ENCODE results near the gene KRTAP5-10. TPM values are rescaled to one million over a fixed set of nuclear protein-coding genes. Genes with fewer than 3 reads are reported as not detected.
"Not testable (repeated sequence)": the region's sequence is repeated elsewhere in the genome, so short reads cannot be mapped to it uniquely, and the experiment has no call there.

The KRTAP5-10 gene
- total RNA-seq, 4 donors from 2014 or later = not detected

DNA sequence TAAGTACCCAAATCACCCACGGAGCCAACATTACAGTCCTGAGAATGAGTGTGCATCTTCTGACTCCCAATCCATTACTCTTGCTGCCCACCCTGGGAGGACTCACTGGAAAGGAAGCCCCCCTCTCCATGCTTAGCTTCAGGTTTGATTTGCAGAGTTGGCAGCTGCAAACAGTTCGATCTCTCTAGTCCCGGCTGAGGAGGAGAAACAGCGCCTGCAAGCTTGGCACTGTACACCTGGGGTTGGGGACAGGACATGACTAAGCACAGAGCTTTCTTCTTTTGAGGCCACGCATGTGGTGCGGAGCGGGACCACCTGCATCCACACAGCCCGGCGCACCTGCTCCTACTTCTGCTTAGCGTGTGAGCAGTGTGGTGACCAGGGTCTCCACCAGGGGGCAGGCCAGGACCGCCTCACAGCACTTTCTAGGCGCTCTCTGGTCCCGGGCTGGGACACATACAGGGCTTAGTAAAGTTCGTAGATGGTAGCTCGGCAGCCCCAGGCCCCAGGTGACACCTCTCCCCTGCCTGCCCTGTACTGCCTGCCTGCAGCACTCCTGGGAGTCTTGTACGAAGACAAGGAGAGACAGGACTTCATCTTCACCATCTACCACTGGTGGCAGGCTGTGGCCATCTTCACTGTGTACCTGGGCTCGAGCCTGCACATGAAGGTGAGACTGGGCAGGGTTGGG, 39.6 kb downstream of the KRTAP5-10 start:
- TF ChIP-seq, protein P1, sequence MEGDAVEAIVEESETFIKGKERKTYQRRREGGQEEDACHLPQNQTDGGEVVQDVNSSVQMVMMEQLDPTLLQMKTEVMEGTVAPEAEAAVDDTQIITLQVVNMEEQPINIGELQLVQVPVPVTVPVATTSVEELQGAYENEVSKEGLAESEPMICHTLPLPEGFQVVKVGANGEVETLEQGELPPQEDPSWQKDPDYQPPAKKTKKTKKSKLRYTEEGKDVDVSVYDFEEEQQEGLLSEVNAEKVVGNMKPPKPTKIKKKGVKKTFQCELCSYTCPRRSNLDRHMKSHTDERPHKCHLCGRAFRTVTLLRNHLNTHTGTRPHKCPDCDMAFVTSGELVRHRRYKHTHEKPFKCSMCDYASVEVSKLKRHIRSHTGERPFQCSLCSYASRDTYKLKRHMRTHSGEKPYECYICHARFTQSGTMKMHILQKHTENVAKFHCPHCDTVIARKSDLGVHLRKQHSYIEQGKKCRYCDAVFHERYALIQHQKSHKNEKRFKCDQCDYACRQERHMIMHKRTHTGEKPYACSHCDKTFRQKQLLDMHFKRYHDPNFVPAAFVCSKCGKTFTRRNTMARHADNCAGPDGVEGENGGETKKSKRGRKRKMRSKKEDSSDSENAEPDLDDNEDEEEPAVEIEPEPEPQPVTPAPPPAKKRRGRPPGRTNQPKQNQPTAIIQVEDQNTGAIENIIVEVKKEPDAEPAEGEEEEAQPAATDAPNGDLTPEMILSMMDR (IDR thresholded peaks at IDR 0.05) = peak in 2 of 5 experiments; percentile 18 to 22
- whole genome bisulfite sequencing, 2 donors = 17 to 55% methylated on average over 3 to 8 of the region's 17 CpGs
- not testable (repeated sequence) for H3K4me3 ChIP-seq; DNase-seq (ENCODE audit: low spot score in 2 of 2); H3K36me3 ChIP-seq; H3K4me1 ChIP-seq; H3K27ac ChIP-seq; H3K9me3 ChIP-seq
- peaks cover 0 to 57% of the 10 kb centered on the region in 2 donors for H3K27me3 ChIP-seq

- DNase-seq (ENCODE audit: low spot score in 2 of 2); H3K9me3 ChIP-seq; H3K27ac ChIP-seq; H3K4me1 ChIP-seq; H3K36me3 ChIP-seq; H3K4me3 ChIP-seq: not testable (repeated sequence)
- WGBS, 2 donors = 10 to 13% methylated on average over 34 to 38 of the region's 48 CpGs
- peaks cover 0 to 53% of the 10 kb centered on the region in 2 donors for H3K27me3 ChIP-seq
These were observed 41.6 kb downstream of the KRTAP5-10 start for GRCh38 chr11:71606853-71607519.

DNA sequence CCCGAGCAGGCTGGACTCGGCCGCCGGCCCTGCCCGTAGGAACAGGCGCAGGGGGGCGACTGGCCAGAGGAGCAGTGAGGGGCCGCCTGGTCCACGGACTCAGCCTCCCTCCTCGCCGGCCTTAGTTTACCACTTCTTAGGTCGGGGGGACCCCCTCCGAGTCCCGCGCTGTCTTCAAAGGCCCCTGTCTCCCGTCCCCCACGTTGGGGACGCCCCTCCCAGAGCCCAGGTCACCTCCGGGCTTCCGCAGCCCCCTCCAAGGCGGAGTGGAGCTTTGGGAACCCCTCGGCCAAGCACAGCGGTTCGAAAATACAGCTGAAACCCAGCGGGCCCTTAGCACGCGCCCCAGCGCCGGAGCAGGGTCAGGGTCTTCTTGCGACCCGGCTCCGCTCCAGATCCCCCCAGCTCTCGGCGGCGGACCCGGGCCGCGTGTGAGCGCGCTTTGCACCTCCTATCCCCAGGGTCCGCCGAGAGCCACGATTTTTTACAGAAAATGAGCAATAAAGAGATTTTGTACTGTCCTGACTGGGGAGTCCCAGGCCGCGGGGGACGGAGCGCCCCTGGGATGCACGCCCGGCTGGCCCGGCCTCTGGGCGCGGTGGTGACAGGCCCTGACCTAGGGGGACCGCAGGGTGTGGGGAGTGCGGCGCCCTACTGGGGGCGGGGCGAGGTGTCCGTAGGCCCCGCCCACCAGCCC, 42.3 kb downstream of the KRTAP5-10 start:
- H3K36me3 ChIP-seq; H3K9me3 ChIP-seq; DNase-seq (ENCODE audit: low spot score in 2 of 2); H3K4me1 ChIP-seq; H3K27ac ChIP-seq; H3K4me3 ChIP-seq: not testable (repeated sequence)
- peaks cover 0 to 51% of the 10 kb centered on the region in 2 donors for H3K27me3 ChIP-seq
- 0 to 4% methylated on average over 5 to 44 of the region's 59 CpGs for WGBS, 2 donors

GRCh38 chr11:71608272-71608671, 42.9 kb downstream of the KRTAP5-10 start:
- H3K9me3 ChIP-seq; DNase-seq (ENCODE audit: low spot score in 2 of 2); H3K4me1 ChIP-seq; H3K27ac ChIP-seq; H3K4me3 ChIP-seq; H3K36me3 ChIP-seq: not testable (repeated sequence)
- WGBS, 2 donors = 11 to 21% methylated on average over 10 to 11 of the region's 21 CpGs
- H3K27me3 ChIP-seq = peaks cover 0 to 45% of the 10 kb centered on the region in 2 donors

DNA sequence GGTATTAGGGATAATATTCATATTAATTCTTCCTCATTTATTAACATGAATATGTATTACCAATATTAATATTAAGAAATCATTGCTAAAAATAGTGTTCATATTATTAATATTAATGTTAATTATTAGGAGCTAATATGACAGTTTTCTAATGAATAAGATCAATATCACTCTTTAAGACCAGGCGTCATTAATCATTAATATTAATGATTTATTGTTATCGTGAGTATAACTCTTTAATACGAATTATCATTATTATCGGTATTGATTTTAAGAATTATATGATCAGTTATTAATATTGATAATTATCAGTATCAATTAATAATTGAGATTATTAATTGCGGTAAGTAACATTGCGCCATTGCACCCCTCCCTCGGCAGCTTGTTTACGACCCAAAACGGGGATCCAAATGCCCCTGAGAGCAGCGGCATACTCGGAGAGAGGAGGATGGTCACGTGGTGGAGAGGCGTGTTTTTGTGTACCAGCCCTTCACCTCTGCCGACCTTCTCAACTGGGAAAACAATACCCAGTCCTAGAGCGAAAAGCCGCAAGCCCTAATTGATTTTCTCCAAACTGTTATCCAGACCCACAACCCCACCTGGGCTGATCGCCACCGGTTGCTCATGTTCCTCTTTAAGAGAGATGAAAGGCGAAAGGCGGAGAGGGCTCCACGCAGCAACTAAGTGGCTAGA, 46.0 kb downstream of the KRTAP5-10 start:
- not testable (repeated sequence) for H3K27ac ChIP-seq; H3K4me3 ChIP-seq; DNase-seq (ENCODE audit: low spot score in 2 of 2); H3K36me3 ChIP-seq; H3K9me3 ChIP-seq; H3K4me1 ChIP-seq
- H3K27me3 ChIP-seq = peaks cover 0 to 29% of the 10 kb centered on the region in 2 donors
- 70 to 77% methylated on average over 21 of the region's 21 CpGs for WGBS, 2 donors

DNA sequence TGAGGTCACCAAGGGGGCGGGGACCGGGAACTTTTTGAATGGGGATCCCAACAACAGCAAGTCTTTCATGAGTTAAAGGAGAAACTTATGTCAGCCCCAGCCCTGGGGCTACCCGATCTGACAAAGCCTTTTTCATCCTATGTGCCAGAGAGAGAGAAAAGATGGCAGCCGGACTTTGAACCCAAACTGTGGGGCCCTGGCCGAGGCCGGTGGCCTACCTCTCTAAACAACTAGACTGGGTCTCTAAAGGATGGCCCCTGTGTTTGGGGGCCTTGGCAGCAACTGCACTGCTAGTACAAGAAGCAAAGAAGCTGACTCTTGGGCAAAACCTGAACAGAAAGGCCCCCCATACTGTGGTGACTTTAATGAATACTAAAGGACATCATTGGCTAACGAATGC, 48.6 kb downstream of the KRTAP5-10 start:
- not testable (repeated sequence) for H3K27ac ChIP-seq; H3K9me3 ChIP-seq; H3K4me1 ChIP-seq; H3K27me3 ChIP-seq; H3K36me3 ChIP-seq; DNase-seq (ENCODE audit: low spot score in 2 of 2); H3K4me3 ChIP-seq
- WGBS, 2 donors = 44 to 48% methylated on average over 7 of the region's 7 CpGs

DNA sequence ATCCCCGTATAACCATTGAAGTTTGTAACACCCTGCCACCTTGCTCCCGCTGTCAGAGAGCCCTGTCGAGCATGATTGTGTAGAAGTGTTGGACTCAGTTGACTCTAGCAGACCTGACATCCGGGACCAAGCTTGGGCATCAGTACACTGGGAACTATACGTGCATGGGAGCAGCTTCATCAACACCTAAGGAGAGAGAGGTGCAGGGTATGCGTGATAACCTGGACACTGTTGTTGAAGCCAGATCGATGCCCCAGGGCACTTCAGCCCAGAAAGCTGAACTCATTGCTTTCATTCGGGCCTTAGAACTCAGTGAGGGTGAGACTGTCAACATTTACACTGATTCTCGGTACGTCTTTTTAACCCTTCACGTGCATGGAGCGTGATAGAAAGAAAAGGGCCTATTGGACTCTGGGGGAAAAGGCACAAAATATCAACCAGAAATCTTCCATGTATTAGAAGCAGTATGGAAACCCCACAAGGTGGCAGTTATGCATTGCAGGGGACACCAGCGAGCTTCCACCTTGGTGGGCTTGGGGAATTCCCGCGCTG, 49.1 kb downstream of the KRTAP5-10 start:
- H3K9me3 ChIP-seq; H3K4me1 ChIP-seq; H3K27me3 ChIP-seq; H3K36me3 ChIP-seq; H3K4me3 ChIP-seq; H3K27ac ChIP-seq; DNase-seq (ENCODE audit: low spot score in 2 of 2): not testable (repeated sequence)
- 50 to 55% methylated on average over 13 to 15 of the region's 15 CpGs for WGBS, 2 donors

- H3K27ac ChIP-seq; DNase-seq (ENCODE audit: low spot score in 2 of 2); H3K4me1 ChIP-seq; H3K36me3 ChIP-seq; H3K9me3 ChIP-seq; H3K4me3 ChIP-seq; H3K27me3 ChIP-seq: not testable (repeated sequence)
- WGBS, 2 donors = 83 to 87% methylated on average over 9 to 11 of the region's 12 CpGs
These were observed 49.6 kb downstream of the KRTAP5-10 start for GRCh38 chr11:71615003-71615402.

Small RNA genes lying within 50 kb of the gene (small RNA-seq; reads per million reads assigned to genes)
- gene AP000867.1 (not detected), gene KRTAP5-14P (not detected)

Other genes starting within 250 kb of the KRTAP5-10 start
- gene DHCR7, start 117.2 kb upstream of the KRTAP5-10 start, total RNA-seq = 10 to 100 TPM; 10.3 to 17.3 (median 14.8) TPM
- 10 to 100 TPM; 54.2 to 85.9 (median 70.0) TPM for gene NADSYN1, start 112.4 kb upstream of the KRTAP5-10 start, total RNA-seq
- 1 to 10 TPM in 1 of 4 donors, not detected in 3; 1.3 TPM for gene KRTAP5-7, start 38.3 kb upstream of the KRTAP5-10 start, total RNA-seq
- 1 to 10 TPM in 1 of 4 donors, under 1 TPM in 1, not detected in 2; 0.63 to 2.8 TPM for gene KRTAP5-8, start 27.5 kb upstream of the KRTAP5-10 start, total RNA-seq
- gene KRTAP5-9, start 17.1 kb upstream of the KRTAP5-10 start, total RNA-seq = 1 to 10 TPM in 1 of 4 donors, under 1 TPM in 2, not detected in 1; 0.59 to 2.1 (median 0.60) TPM
- not detected for gene KRTAP5-11, start 17.3 kb downstream of the KRTAP5-10 start, total RNA-seq

Measured in tibial nerve (tissue), 4 donors.